Stomach (tissue), 9 donors: ENCODE measurements around the gene TCF7. TPM values are rescaled to one million over a fixed set of nuclear protein-coding genes. Genes with fewer than 3 reads are reported as not detected.

Experiments
- DNase-seq, 2 donors: peaks; one replicate each; pipeline versions ENCODE4 v3.0.0 to v3.0.0-alpha.2; 2013 to 2019
- H3K27ac ChIP-seq, 5 donors: fragments of 200-600 bp in 4 of 5; sonication (generic) in 4 of 5; one replicate each; pipeline ENCODE4 v1.5.1; 2013 to 2019; ENCODE audit warnings: mild to moderate bottlenecking in 1 of 5, moderate library complexity in 1 of 5
- H3K27me3 ChIP-seq, 3 donors: fragments of 200-600 bp; sonication (generic); one replicate each; pipeline ENCODE4 v1.5.1; 2017 to 2019; ENCODE audit warnings: mixed run types in 1 of 3
- H3K36me3 ChIP-seq, 4 donors: fragments of 200-600 bp; sonication (generic); 1 replicate in 3 of 4; 2 replicates in 1 of 4; pipeline ENCODE4 v1.5.1; 2016 to 2019
- H3K4me1 ChIP-seq, 4 donors: fragments of 200-600 bp; sonication (generic); one replicate each; pipeline ENCODE4 v1.5.1; 2016 to 2019
- H3K4me3 ChIP-seq, 4 donors: fragments of 200-600 bp; sonication (generic) in 3 of 4; one replicate each; pipeline ENCODE4 v1.5.1; 2016 to 2019; ENCODE audit warnings: mild to moderate bottlenecking in 1 of 4
- H3K9me3 ChIP-seq, 4 donors: fragments of 200-600 bp; sonication (generic); one replicate each; pipeline ENCODE4 v1.5.1; 2016 to 2019
- EP300 ChIP-seq: sonication (generic); formaldehyde crosslinking; IDR thresholded peaks from one replicate; pipeline ENCODE4 v1.6.1; 2017; ENCODE audit warnings: antibody characterized with exemption
- POLR2A ChIP-seq, 4 donors: fragments of 450-650 bp; IDR thresholded peaks; one replicate each; pipeline ENCODE4 v1.6.1; 2016; ENCODE audit warnings: antibody characterized with exemption in 4 of 4, control low read depth in 2 of 4, mild to moderate bottlenecking in 1 of 4, moderate library complexity in 1 of 4
- POLR2AphosphoS5 ChIP-seq, 3 donors: sonication (generic); formaldehyde crosslinking; IDR thresholded peaks; one replicate each; pipeline ENCODE4 v1.6.1; 2016; ENCODE audit warnings: antibody characterized with exemption in 3 of 3
- WGBS, 5 donors: extraction: QIAGEN DNeasy Blood & Tissue Kit in 3 of 5; methylation state at CpG; one replicate each; pipeline versions ENCODE4 v1.1.5 to v1.1.7; 2013 to 2018; 5-methylcytosine and 5-hydroxymethylcytosine counted together
- intact Hi-C: fragments of 100-400 bp; cut with DNase I; formaldehyde crosslinking; loops from one replicate; pipeline ENCODE4 v1.15.1; 2023; ENCODE audit warnings: low total_unique reads
- polyA plus RNA-seq, 3 donors: library from polyadenylated mRNA; stranded (reverse); fragments of 200-250 nt; gene quantifications; one replicate each; pipeline ENCODE4 v1.2.3, GENCODE V29; 2013
- total RNA-seq, 5 donors: library from RNA; depleted of rRNA; stranded (reverse); fragments of >200 nt; gene quantifications; one replicate each; pipeline versions ENCODE4 v1.1.0 to v1.2.3, GENCODE V29; 2014 to 2016
- TF ChIP-seq, protein P1 (sequence below), 7 experiments: fragments of 450-650 bp in 4 of 7; fragments of 200-600 bp in 3 of 7; sonication (generic) in 3 of 7; IDR thresholded peaks; one replicate each; pipeline ENCODE4 v1.5.1; 2016 to 2019; ENCODE audit warnings: antibody characterized with exemption in 7 of 7, control low read depth in 2 of 7, mild to moderate bottlenecking in 1 of 7
- donor health status: healthy with polysubstance abuse.
- donor health status: Bipolar disorder and iron deficiency.
- donor health status: healthy.

The TCF7 gene
- total and polyA plus RNA-seq, 8 donors: 3.7 to 13.3 (median 5.4) TPM; not detected in 1

DNA sequence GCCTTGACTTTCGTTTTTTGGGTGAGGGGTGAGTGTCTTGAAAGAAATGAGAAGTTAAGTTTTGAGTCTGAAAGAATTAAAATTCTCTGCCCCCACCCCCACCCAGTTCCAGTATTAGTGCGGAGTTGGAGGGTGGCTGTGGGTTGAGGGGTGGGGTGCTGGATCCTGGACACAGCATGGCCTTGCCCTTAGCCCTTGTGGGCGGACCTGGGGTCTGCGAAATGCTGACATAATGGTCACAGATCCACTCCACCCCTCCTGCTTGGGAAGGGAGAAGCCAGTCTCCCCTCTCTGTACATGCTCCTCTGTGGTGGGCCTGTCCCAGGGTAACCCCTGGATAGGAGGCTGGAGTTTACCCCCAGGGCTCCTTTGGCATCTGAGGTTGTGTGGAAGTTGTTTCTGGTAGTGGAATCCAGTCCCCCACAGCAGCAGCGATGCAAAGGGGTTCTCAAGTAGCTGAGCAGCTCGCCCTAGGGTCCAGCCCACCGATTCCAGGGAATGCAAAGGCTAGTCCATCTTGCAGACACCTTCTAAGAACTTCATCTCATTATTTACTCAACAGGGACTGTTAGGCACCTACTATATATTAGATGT lies 42.8 kb upstream of the TCF7 start:
- Histone ChIP-seq H3K4me3 (peak overlapping the region in 2 of 4 donors; percentile 42 to 48), H3K36me3 (no peaks in the 10 kb centered on the region), H3K4me1 (peaks cover 11 to 19% (median 12%) of the 10 kb centered on the region in 4 donors), H3K27me3 (peaks cover 0 to 39% (median 10%) of the 10 kb centered on the region in 3 donors), H3K27ac (no peak overlapping the region), H3K9me3 (no peaks in the 10 kb centered on the region)
- no peak for DNase-seq
- WGBS, 5 donors: 66 to 76% (median 68%) methylated on average over 7 of the region's 7 CpGs
- intact Hi-C loops: no loop called here
- TF ChIP-seq POLR2AphosphoS5 (IDR thresholded peaks at IDR 0.05) (no peak), EP300 (no peak), POLR2A (IDR thresholded peaks at IDR 0.05) (no peak)
- TF ChIP-seq, protein P1, sequence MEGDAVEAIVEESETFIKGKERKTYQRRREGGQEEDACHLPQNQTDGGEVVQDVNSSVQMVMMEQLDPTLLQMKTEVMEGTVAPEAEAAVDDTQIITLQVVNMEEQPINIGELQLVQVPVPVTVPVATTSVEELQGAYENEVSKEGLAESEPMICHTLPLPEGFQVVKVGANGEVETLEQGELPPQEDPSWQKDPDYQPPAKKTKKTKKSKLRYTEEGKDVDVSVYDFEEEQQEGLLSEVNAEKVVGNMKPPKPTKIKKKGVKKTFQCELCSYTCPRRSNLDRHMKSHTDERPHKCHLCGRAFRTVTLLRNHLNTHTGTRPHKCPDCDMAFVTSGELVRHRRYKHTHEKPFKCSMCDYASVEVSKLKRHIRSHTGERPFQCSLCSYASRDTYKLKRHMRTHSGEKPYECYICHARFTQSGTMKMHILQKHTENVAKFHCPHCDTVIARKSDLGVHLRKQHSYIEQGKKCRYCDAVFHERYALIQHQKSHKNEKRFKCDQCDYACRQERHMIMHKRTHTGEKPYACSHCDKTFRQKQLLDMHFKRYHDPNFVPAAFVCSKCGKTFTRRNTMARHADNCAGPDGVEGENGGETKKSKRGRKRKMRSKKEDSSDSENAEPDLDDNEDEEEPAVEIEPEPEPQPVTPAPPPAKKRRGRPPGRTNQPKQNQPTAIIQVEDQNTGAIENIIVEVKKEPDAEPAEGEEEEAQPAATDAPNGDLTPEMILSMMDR (IDR thresholded peaks at IDR 0.05): no peak

DNA sequence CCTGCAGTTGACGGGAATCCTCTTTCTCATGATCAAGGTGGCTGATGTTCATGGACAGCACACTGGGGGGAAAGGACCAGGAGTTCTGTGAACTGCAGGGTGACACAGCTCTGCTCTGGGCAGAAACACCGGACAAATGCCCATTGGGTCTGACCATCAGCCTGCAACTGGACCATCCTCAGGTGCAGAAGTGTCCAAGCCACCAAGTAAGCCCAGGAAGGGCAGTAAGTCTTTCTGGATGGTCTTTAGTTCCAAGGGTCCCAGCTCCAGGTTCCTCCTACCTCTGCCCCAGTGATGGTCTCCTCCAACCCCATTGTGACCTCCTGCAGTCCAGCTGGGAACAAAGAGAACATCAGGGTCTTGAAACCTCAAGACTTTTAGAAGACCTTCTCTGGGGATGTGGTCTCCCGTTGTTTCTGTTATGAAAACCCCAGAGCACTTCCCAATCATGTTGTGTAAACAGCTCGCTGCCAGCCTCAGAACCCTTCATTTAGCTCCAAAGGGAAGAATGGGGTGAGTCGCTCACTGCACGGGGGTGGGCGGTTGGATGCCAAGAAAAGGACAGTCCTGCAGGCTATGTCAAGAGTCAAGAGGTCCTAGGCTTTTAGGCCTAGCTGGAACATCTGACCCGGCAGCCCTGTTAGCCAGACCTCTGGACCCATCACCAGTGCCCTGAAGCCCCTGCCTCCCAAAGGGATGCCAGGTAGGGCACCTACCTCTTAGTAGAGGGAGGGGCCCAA lies 41.8 kb upstream of the TCF7 start:
- Histone ChIP-seq H3K9me3 (no peaks in the 10 kb centered on the region), H3K27ac (no peak overlapping the region), H3K36me3 (no peaks in the 10 kb centered on the region), H3K4me3 (no peak overlapping the region), H3K4me1 (peaks cover 11 to 19% (median 12%) of the 10 kb centered on the region in 4 donors), H3K27me3 (peaks cover 0 to 39% (median 10%) of the 10 kb centered on the region in 3 donors)
- DNase-seq: no peak
- 90 to 94% (median 90%) methylated on average over 8 of the region's 8 CpGs for WGBS, 5 donors
- intact Hi-C loops: no loop called here
- TF ChIP-seq EP300: no peak
- TF ChIP-seq, protein P1 (IDR thresholded peaks at IDR 0.05): no peak
- no peak for TF ChIP-seq POLR2AphosphoS5 (IDR thresholded peaks at IDR 0.05)
- TF ChIP-seq POLR2A (IDR thresholded peaks at IDR 0.05): no peak

DNA sequence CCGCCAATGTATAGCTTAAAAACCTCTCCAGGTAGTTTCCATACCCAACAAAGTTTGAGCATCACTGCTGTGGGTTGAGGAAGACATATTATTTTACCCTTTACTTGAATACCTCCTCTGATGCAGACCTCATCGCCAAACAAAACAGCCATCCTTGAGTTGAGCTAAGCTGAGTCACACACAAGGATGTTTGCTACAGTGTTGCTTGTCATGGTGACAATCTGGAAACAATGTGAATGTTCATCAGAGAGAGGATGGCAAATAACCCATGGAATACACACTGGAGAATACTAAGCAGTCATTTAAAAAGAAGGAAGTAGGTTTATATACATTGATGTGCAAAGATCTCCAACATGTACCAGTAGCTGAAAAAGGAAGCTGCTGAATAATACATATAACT lies 41.1 kb upstream of the TCF7 start:
- no peaks in the 10 kb centered on the region for H3K36me3 ChIP-seq
- intact Hi-C loops: no loop called here
- peaks cover 11 to 19% (median 12%) of the 10 kb centered on the region in 4 donors for H3K4me1 ChIP-seq
- H3K9me3 ChIP-seq: no peaks in the 10 kb centered on the region
- peaks cover 0 to 39% (median 10%) of the 10 kb centered on the region in 3 donors for H3K27me3 ChIP-seq
- no peak overlapping the region for H3K27ac ChIP-seq
- WGBS, 5 donors: 63 to 97% (median 73%) methylated on average over 2 of the region's 2 CpGs
- no peak overlapping the region for H3K4me3 ChIP-seq
- TF ChIP-seq EP300 (no peak), POLR2AphosphoS5 (IDR thresholded peaks at IDR 0.05) (no peak), POLR2A (IDR thresholded peaks at IDR 0.05) (no peak)
- TF ChIP-seq, protein P1 (IDR thresholded peaks at IDR 0.05): no peak
- DNase-seq: no peak

DNA sequence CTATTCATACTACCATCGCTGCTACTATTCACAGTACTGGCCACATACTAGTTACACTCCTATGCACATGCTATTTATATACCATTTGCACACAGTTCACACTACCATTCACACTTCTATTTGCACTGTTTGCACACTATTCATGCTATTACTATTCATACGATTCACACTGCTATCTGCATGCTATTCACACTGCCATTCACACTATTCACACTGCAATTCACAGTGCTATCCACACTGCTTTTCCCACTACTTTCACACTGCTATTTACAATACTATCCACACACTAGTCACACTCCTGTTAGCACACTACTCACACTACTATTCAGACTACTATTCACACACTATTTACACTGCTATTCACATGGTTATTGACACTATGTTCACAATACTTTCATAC lies 39.4 kb upstream of the TCF7 start:
- Histone ChIP-seq H3K4me1 (peaks cover 11 to 17% (median 12%) of the 10 kb centered on the region in 4 donors), H3K27me3 (peaks cover 0 to 28% (median 10%) of the 10 kb centered on the region in 3 donors), H3K9me3 (no peaks in the 10 kb centered on the region), H3K36me3 (no peaks in the 10 kb centered on the region), H3K4me3 (no peak overlapping the region), H3K27ac (no peak overlapping the region)
- no peak for DNase-seq
- intact Hi-C loops: no loop called here
- WGBS, 5 donors: 87 to 93% (median 90%) methylated on average over 2 of the region's 2 CpGs
- TF ChIP-seq EP300: no peak
- TF ChIP-seq POLR2AphosphoS5 (IDR thresholded peaks at IDR 0.05): no peak
- TF ChIP-seq POLR2A (IDR thresholded peaks at IDR 0.05): no peak
- TF ChIP-seq, protein P1 (IDR thresholded peaks at IDR 0.05): no peak
